Mesothelial cell of epicardium (in vitro differentiated cells): ENCODE results near the gene GRK6. TPM values are rescaled to one million over a fixed set of nuclear protein-coding genes. Genes with fewer than 3 reads are reported as not detected.

ENCODE experiments used
- DNase-seq, 2 experiments: peaks; one replicate each; pipeline ENCODE4 v3.0.0; 2021; ENCODE audit warnings: low spot score in 2 of 2; ENCODE audit not compliant: unreplicated experiment in 2 of 2
- H3K27ac Mint-ChIP-seq: 2 replicates; pipeline ENCODE4 v1.8.0; 2021; ENCODE audit warnings: mixed read lengths
- H3K27me3 Mint-ChIP-seq: 2 replicates; pipeline ENCODE4 v1.8.0; 2021; ENCODE audit warnings: low read depth, mixed read lengths
- H3K36me3 Mint-ChIP-seq: 2 replicates; pipeline ENCODE4 v1.8.0; 2021; ENCODE audit warnings: mixed read lengths
- H3K4me1 Mint-ChIP-seq: 2 replicates; pipeline ENCODE4 v1.8.0; 2021; ENCODE audit warnings: mixed read lengths
- H3K4me3 Mint-ChIP-seq: 2 replicates; pipeline ENCODE4 v1.8.0; 2021; ENCODE audit warnings: mild to moderate bottlenecking, moderate library complexity, mixed read lengths
- H3K9me3 Mint-ChIP-seq: 2 replicates; pipeline ENCODE4 v1.8.0; 2021; ENCODE audit warnings: mixed read lengths
- total RNA-seq: library from RNA; stranded (reverse); gene quantifications from 3 replicates; pipeline ENCODE4 v1.2.1, GENCODE V29; 2021
- TF ChIP-seq, protein P1 (sequence below): fragments of 200-600 bp; sonication (generic); IDR thresholded peaks from one replicate; pipeline ENCODE4 v1.5.0; 2021; ENCODE audit warnings: antibody characterized with exemption; ENCODE audit not compliant: unreplicated experiment

The GRK6 gene
- total RNA-seq, 1 donor from 2014 or later = 48.2 TPM

- Mint-ChIP-seq H3K9me3 (peaks cover 2% of the 10 kb centered on the region), H3K27me3 (no peaks in the 10 kb centered on the region), H3K4me3 (peak overlapping the region; percentile 80), H3K36me3 (peaks cover 21% of the 10 kb centered on the region), H3K27ac (peak overlapping the region; percentile 85), H3K4me1 (peaks cover 55% of the 10 kb centered on the region)
- TF ChIP-seq, protein P1, sequence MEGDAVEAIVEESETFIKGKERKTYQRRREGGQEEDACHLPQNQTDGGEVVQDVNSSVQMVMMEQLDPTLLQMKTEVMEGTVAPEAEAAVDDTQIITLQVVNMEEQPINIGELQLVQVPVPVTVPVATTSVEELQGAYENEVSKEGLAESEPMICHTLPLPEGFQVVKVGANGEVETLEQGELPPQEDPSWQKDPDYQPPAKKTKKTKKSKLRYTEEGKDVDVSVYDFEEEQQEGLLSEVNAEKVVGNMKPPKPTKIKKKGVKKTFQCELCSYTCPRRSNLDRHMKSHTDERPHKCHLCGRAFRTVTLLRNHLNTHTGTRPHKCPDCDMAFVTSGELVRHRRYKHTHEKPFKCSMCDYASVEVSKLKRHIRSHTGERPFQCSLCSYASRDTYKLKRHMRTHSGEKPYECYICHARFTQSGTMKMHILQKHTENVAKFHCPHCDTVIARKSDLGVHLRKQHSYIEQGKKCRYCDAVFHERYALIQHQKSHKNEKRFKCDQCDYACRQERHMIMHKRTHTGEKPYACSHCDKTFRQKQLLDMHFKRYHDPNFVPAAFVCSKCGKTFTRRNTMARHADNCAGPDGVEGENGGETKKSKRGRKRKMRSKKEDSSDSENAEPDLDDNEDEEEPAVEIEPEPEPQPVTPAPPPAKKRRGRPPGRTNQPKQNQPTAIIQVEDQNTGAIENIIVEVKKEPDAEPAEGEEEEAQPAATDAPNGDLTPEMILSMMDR = no peak
- no peak for DNase-seq
Measured at GRCh38 chr5:177470759-177471536, 44.5 kb downstream of the GRK6 start.

- peak overlapping the region; percentile 61 for H3K27ac Mint-ChIP-seq
- TF ChIP-seq, protein P1 = no peak
- H3K4me3 Mint-ChIP-seq = peak overlapping the region; percentile 80
- H3K9me3 Mint-ChIP-seq = no peaks in the 10 kb centered on the region
- H3K27me3 Mint-ChIP-seq = no peaks in the 10 kb centered on the region
- peaks cover 13% of the 10 kb centered on the region for H3K36me3 Mint-ChIP-seq
- DNase-seq = no peak
- H3K4me1 Mint-ChIP-seq = peaks cover 60% of the 10 kb centered on the region
Measured at GRCh38 chr5:177471610-177472356, 45.3 kb downstream of the GRK6 start.

DNA sequence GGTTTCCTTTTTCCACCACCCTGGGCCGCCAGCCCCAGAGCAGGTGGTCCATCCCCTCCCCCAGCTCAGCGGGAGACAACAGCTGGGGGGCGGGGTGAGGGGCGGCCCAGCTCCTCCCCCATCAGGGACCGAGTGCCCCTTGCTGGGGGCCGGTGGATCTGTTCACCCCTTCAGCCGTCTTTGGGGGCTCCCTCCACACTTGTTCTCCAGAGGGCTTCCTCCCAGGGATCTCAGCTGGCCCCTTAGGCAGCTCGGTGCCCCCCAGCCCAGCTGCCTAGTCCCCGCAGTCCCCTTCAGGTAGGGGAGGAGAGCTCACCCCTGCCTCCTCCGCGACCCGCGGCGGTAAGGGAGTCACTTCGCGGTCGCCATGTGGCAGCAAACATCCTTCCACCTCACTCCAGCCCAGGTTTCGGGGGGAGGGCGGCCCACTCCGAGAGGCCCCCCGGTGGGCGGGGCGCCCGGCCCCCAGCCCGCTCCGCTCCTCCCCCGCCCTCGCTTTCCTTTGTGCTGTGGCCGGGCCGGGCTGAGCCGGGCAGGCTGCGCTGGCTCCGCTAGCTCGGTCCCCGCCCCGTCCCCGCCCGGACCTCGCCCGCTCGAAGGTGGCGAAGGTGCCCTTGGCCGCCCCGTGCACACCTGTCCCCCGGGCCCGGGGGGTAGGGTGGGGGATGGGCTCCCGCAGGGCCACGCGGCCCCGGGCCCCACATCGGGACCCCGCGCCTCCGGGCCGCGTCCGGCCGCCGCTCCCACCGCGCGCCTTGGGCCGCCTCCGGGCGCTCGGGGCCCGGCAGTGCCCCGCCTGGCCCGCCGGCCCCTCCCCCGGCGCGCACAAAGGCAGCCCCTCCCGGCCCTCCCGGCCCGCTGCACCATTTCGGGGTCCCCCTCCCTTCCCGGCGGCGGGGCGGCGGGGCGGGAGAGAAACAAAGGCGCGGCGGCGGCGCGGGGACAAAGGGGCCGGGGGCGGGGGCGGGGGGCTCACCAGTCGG is 46.3 kb downstream of the GRK6 start:
- TF ChIP-seq, protein P1 = no peak
- H3K9me3 Mint-ChIP-seq = no peaks in the 10 kb centered on the region
- H3K4me1 Mint-ChIP-seq = peaks cover 60% of the 10 kb centered on the region
- no peaks in the 10 kb centered on the region for H3K27me3 Mint-ChIP-seq
- H3K36me3 Mint-ChIP-seq = peaks cover 4% of the 10 kb centered on the region
- peak overlapping the region; percentile 88 for H3K27ac Mint-ChIP-seq
- peak in 1 of 2 experiments; percentile 64 for DNase-seq
- H3K4me3 Mint-ChIP-seq = peak overlapping the region; percentile 80

DNA sequence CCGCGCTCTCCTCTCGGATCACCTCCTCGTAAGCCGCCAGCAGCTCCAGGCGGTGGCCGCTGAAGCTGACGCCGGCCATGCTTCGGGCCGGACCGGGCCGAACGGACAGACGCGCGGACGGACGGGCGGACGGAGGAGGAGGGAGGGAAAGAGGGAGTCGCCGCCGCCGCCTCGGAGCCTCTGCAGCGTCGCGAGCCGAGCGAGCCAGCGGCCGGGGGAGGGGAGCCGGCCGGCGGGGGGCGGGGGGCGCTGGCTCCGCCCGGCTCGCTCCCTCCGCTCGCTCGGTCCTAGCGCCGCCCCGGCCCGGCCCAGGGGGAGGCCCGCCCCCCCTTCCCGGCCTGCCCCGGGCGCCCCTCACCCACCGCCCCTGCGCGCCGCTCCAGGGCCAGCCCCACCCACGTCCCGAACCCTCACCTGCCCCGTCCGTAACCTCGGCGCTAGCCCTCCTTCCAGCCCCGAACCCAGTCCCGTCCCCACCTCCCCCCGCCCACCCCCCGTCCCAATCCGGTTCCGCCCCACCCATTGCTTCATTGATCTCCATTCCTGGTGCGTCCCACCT is 47.0 kb downstream of the GRK6 start, which contains the start of gene DBN1:
DBN1 (minus strand) TSS at position 192 of the 559 bp plus-strand sequence; CDS start at position 79, 113 bp downstream.
- H3K4me3 Mint-ChIP-seq = peak within 1 kb of the TSS; percentile 80
- peaks cover 58% of the 10 kb centered on the region for H3K4me1 Mint-ChIP-seq
- no peak for DNase-seq
- H3K9me3 Mint-ChIP-seq = no peaks in the 10 kb centered on the region
- H3K27me3 Mint-ChIP-seq = no peaks in the 10 kb centered on the region
- H3K36me3 Mint-ChIP-seq = peaks cover under 1% of the 10 kb centered on the region
- peak within 1 kb of the TSS; percentile 88 for H3K27ac Mint-ChIP-seq
- TF ChIP-seq, protein P1 = no peak

- peaks cover 57% of the 10 kb centered on the region for H3K4me1 Mint-ChIP-seq
- no peaks in the 10 kb centered on the region for H3K9me3 Mint-ChIP-seq
- H3K36me3 Mint-ChIP-seq = no peaks in the 10 kb centered on the region
- peak overlapping the region; percentile 87 for H3K27ac Mint-ChIP-seq
- no peak for DNase-seq
- TF ChIP-seq, protein P1 = no peak
- no peaks in the 10 kb centered on the region for H3K27me3 Mint-ChIP-seq
- peak overlapping the region; percentile 76 for H3K4me3 Mint-ChIP-seq
Measured at GRCh38 chr5:177474002-177474476, 47.6 kb downstream of the GRK6 start.
